SH-SY5Y (cell line): ENCODE results near the gene KCNAB1.

Experiments
- GATA2 ChIP-seq: IDR thresholded peaks from 2 replicates; pipeline ENCODE4 v1.6.1; 2011; ENCODE audit warnings: mild to moderate bottlenecking, low read depth, low read length
- GATA3 ChIP-seq: IDR thresholded peaks from 2 replicates; pipeline ENCODE4 v1.6.1; 2011; ENCODE audit warnings: low read depth, mild to moderate bottlenecking, low read length, moderate library complexity

- TF ChIP-seq GATA2: no peak
- TF ChIP-seq GATA3: no peak
Measured at GRCh38 chr3:156548902-156549301, 428.5 kb downstream of the KCNAB1 start.
